IPS-18c (cell line): Measurements from ENCODE around the gene SYCP1.

Experiments used
- H3K4me3 ChIP-seq: 2 replicates; pipeline ENCODE4 v1.7.0; 2013; ENCODE audit warnings: low read depth, mild to moderate bottlenecking, low read length, moderate library complexity; ENCODE audit not compliant: insufficient read depth
- H3K9me3 ChIP-seq: one replicate; pipeline ENCODE4 v1.6.1; 2013; ENCODE audit warnings: mild to moderate bottlenecking, low read length, moderate library complexity; ENCODE audit not compliant: control insufficient read depth, insufficient read depth

SYCP1 gene

DNA sequence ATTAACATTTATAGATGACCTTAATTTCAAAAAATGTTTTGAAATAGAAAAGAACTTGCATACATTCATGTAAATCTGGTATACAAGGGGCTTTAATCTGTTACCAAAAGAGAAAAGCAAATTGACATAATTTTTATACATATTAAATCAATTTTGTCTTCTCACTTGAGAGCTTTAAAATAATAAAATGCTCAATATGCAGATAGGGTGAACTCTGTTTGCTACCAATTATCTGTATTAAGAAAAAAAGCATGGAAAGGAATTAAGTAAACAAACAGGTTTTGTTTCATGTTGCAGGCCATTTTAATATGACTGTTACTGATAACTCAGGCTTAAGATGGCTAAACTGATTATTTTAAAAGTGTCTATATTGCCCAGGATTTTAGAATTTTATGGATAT lies 168.9 kb downstream of the SYCP1 start:
- no peaks in the 10 kb centered on the region for H3K9me3 ChIP-seq
- no peak overlapping the region for H3K4me3 ChIP-seq

- H3K9me3 ChIP-seq, result no peaks in the 10 kb centered on the region
- no peak within 1 kb of the TSS for H3K4me3 ChIP-seq
Measured at GRCh38 chr1:115029526-115029925, 174.9 kb downstream of the SYCP1 start, which contains the start of gene TSHB. Gene TSHB, plus strand, starts transcription at chr1:115029826. Its CDS starts 3,537 bp downstream, at chr1:115033363.

GRCh38 chr1:115031595-115031994 lies 176.9 kb downstream of the SYCP1 start:
- Histone ChIP-seq H3K4me3 (no peak overlapping the region), H3K9me3 (no peaks in the 10 kb centered on the region)

DNA sequence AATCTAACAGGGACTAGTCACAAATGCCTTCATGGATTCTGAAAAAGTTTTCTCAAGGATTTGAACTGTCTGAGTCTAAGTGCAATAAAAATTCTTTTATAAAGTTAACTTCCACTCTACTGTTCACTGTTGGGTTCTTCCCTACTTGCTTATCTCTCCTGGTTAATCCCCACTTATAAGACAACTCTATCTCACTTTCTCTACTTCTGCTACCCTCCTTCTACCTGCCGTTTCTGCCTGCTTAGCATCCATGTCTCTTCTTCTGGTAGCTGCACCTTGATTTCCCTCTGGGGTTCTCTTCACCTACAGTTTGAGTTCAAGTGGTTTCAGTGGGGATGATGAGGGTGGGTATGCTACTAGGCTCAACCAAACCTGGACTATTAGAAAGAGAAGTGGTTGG lies 181.0 kb downstream of the SYCP1 start:
- Histone ChIP-seq H3K4me3 (no peak overlapping the region), H3K9me3 (no peaks in the 10 kb centered on the region)

DNA sequence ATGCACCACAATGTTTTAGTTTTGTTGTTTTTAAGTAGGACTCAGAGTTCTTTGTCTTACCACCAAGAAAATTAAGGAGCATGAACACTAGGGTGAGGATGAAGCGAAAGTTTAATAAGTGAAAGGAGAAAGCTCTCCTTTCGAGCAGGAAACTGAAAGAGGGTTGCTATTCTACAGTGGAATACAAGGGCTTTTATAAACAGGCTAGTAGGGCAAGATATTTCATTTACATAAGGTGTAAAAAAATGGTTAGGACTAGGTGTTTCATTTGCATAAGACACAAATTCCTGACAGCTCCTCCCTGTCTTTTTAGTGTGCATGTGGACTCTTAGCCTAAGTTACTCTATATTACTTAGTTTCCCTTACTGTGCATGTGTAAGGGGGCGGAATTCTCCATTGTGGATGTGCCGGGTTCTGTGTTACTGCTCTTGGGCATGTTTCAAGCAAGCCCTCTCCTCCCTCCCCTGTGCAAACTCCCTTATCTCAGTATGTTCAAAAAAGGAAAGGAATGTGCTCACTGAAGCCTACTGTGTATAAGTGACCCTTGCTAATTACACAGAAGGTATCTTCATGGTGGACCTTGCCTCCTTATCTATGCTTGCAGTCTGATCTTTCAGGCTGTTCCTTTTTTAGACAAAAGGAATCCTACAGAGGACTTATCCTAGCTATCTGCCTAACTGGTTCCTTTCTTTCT lies 182.3 kb downstream of the SYCP1 start:
- Histone ChIP-seq H3K4me3 (no peak overlapping the region), H3K9me3 (no peaks in the 10 kb centered on the region)

- H3K4me3 ChIP-seq, result no peak overlapping the region
- H3K9me3 ChIP-seq, result no peaks in the 10 kb centered on the region
Measured at GRCh38 chr1:115040501-115040900, 185.8 kb downstream of the SYCP1 start.

- H3K4me3 ChIP-seq, result no peak overlapping the region
- no peaks in the 10 kb centered on the region for H3K9me3 ChIP-seq
Measured at GRCh38 chr1:115041654-115042053, 187.0 kb downstream of the SYCP1 start.
